ENCODE results near the gene ZNF362.

The ZNF362 gene

GRCh38 chr1:33349778-33350610 lies 93.7 kb downstream of the ZNF362 start:
- peak; percentile 80 to 81 for DNase-seq

Measured in stimulated activated CD4-positive, alpha-beta T cell treated with anti-CD3 and anti-CD28 coated beads, Interleukin-2, amount 100 ng/mL, for 24 hours (primary cell).